Stimulated activated naive CD8-positive, alpha-beta T cell treated with anti-CD3 and anti-CD28 coated beads, Interleukin-15, Interleukin-2, amounts not matched to agents 100 ng/mL and 50 ng/mL, for 24 hours (primary cell): ENCODE measurements around the gene CD163L1.

ENCODE experiments used
- H3K27ac Mint-ChIP-seq: one replicate; pipeline ENCODE4 v1.8.0; 2021; ENCODE audit warnings: mild to moderate bottlenecking, mixed read lengths
- H3K27me3 Mint-ChIP-seq: one replicate; pipeline ENCODE4 v1.8.0; 2021; ENCODE audit warnings: mixed read lengths
- H3K36me3 Mint-ChIP-seq: one replicate; pipeline ENCODE4 v1.8.0; 2021; ENCODE audit warnings: low read depth, mixed read lengths
- H3K4me1 Mint-ChIP-seq: one replicate; pipeline ENCODE4 v1.8.0; 2021; ENCODE audit warnings: low read depth, mixed read lengths
- H3K4me3 Mint-ChIP-seq: one replicate; pipeline ENCODE4 v1.8.0; 2021; ENCODE audit warnings: mild to moderate bottlenecking, mixed read lengths
- H3K9me3 Mint-ChIP-seq: one replicate; pipeline ENCODE4 v1.8.0; 2021; ENCODE audit warnings: mixed read lengths

Gene CD163L1

GRCh38 chr12:7322599-7322998 is 121.4 kb downstream of the CD163L1 start:
- no peaks in the 10 kb centered on the region for H3K9me3 Mint-ChIP-seq
- no peak overlapping the region for H3K4me3 Mint-ChIP-seq
- H3K4me1 Mint-ChIP-seq, result no peaks in the 10 kb centered on the region
- no peak overlapping the region for H3K27ac Mint-ChIP-seq
- H3K36me3 Mint-ChIP-seq, result no peaks in the 10 kb centered on the region
- H3K27me3 Mint-ChIP-seq, result peaks cover 8% of the 10 kb centered on the region

- Mint-ChIP-seq H3K4me1 (no peaks in the 10 kb centered on the region), H3K4me3 (no peak overlapping the region), H3K36me3 (no peaks in the 10 kb centered on the region), H3K9me3 (no peaks in the 10 kb centered on the region), H3K27ac (no peak overlapping the region), H3K27me3 (peaks cover 8% of the 10 kb centered on the region)
Measured at GRCh38 chr12:7321624-7322023, 122.3 kb downstream of the CD163L1 start.

- no peak overlapping the region for H3K27ac Mint-ChIP-seq
- H3K36me3 Mint-ChIP-seq, result no peaks in the 10 kb centered on the region
- H3K4me3 Mint-ChIP-seq, result no peak overlapping the region
- no peaks in the 10 kb centered on the region for H3K9me3 Mint-ChIP-seq
- no peaks in the 10 kb centered on the region for H3K4me1 Mint-ChIP-seq
- H3K27me3 Mint-ChIP-seq, result peaks cover 2% of the 10 kb centered on the region
Measured at GRCh38 chr12:7319930-7320329, 124.0 kb downstream of the CD163L1 start.

GRCh38 chr12:7310070-7310469 is 133.9 kb downstream of the CD163L1 start:
- Mint-ChIP-seq H3K4me1 (no peaks in the 10 kb centered on the region), H3K27ac (no peak overlapping the region), H3K9me3 (no peaks in the 10 kb centered on the region), H3K36me3 (no peaks in the 10 kb centered on the region), H3K27me3 (no peaks in the 10 kb centered on the region), H3K4me3 (no peak overlapping the region)
